Activated CD8-positive, alpha-beta memory T cell treated with anti-CD3 and anti-CD28 coated beads, Interleukin-2, amount 50 U/mL, for 1 hour (primary cell): ENCODE results near the gene CD300E.

ENCODE experiments used
- DNase-seq: peaks from one replicate; pipeline ENCODE4 v3.0.0-alpha.2; 2020; ENCODE audit errors: extremely low read depth

Gene CD300E

DNA sequence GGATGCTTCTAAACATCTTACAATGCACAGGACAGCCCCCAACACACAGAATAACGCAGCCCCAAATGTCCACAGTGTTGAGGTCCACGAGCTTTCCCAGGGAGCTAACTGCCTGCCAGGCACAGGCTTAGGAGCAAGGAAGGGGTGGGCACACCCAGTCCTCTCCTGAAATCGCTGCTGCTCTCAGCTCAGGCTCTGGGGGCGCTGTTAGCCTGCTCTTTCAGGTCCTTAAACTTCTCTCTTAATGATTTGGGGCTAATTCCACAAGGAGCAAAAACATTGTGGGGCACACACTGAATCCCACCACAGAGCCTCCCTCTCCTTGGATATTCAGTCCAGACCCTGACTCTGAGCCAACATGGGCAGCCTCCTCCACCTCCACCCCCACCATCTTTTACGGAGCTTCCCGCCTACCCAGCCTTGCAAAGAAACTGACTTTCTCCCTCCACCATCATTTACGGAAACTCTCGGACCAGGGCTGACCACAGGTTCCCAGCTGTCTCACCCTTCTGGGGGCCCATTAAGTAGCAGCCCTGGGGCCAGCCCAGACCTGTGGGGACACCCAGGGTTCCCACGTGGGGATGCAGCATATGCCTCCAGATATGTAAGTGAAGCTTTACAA is 57.3 kb downstream of the CD300E start:
- DNase-seq = no peak

DNA sequence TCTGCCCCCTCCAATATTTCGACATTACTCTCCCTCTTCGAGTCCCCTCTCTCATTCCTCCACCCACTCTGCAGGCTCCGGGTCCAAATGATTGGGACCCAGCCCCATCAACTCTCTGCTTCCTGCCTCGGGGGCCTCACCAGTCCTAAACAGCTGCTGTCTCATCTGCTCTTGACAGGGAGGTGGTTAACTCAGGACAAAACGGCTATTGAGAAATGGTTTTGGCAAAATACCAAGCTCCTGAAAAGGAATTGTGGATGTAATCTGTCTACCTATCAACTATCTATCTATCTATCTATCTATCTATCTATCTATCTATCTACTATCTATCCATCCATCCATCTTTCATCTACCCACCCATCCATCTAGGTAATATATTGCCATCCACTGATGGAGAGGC is 58.4 kb downstream of the CD300E start:
- no peak for DNase-seq

DNA sequence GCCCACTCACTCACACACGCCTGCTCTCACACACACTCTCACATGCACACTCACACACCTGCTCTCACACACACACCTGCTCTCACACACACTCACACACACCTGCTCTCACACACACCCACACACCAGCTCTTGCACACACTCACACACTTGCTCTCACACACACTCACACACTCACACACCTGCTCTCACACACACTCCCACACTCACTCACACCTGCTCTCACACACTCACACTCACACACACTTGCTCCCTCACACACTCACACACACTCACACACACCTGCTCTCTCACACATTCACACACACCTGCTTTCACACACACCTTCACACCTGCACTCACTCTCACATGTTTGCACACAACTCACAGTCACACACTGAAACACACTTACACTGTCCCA is 60.2 kb downstream of the CD300E start:
- DNase-seq = no peak

GRCh38 chr17:74561586-74561985 is 62.0 kb downstream of the CD300E start:
- no peak for DNase-seq
